GM21717 (cell line): Measurements from ENCODE around the gene ROBO2.

Source experiments
- ATAC-seq: cut with Tn5 transposase; IDR thresholded peaks from one replicate; pipeline ENCODE4 v1.9.1; 2021; ENCODE audit warnings: mild to moderate bottlenecking, moderate library complexity; ENCODE audit not compliant: unreplicated experiment

Gene ROBO2

DNA sequence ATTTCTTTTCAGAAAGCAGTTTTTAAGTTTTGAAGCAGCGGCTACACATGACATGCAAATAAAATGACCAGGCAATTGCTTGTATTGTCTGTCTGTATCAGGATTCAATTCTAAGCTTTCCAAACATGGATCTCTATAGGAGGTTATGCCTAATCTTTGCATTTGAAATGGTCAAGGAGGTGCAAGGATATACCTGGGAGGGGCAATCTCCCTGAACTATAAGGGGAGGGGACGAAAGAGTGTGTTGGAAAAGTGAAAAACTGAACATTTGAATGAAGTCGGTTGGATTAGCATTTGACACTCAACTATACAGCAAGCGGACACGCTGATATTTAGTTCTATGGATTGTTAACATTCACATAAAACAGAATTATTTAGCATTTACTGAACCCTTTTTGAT lies 11.7 kb downstream of the ROBO2 start:
- no peak for ATAC-seq

DNA sequence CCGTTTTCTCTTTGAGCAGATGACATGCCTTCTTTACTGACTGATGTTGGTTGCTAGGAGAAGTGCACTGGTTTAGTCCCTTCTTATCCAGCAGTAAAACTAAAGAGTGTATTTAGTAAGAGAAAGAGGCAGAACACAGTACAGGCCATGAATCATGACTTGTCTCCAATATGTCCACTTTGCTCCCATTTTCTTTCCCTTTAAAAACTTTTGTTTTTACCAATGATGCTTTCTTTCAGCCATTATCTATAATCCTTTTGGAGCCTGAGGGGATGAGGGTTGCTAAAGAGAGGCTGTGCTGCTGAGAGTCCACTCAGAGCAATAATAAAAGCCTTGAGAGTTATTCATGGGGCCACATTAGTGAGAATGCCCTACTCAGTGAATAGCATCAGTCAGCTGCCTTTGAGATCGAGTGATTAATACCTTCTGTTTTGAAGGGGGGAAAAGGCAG lies 12.2 kb downstream of the ROBO2 start:
- ATAC-seq, result no peak

DNA sequence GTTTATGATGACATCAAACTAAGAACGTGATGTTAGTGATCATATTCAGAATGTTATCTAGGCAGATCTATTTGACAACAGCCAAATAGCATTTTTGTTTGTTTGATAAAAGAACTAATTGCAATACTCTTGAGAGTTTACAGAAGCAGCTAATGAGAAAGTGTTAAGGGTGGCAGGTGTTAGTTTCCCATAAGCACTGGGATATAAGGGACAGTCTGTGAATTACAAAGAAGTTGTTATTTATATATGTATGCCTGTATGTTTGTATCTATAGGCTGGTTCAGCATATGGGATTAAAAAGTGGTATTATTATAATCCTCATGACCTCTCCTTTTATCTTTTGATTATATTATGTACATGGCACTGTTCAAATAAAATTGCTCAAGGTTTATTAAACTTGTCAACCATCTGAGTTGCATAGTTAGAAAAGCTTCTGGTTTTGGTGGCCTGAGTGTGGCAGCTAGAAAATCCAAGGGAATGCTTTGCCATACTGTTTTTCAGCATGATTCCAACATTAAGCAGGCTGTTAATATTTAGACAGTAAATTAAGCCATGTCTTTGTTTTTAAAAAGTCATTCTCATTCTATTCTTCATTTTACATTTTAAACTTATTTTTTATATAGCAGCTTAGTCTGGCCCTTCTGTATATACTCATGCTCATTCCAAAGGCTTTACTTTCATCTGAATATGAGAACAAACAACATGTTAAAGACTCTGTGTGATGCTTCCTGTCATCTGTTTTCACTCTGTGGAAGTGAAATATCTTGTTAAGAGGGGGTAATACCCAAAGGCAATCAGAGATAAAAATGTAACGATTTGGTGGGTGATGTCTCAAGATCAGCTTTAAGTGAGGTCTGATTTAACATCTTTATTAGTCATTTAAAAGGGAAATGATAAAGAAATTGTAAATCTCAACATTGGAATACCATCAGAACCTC lies 13.1 kb downstream of the ROBO2 start:
- no peak for ATAC-seq

DNA sequence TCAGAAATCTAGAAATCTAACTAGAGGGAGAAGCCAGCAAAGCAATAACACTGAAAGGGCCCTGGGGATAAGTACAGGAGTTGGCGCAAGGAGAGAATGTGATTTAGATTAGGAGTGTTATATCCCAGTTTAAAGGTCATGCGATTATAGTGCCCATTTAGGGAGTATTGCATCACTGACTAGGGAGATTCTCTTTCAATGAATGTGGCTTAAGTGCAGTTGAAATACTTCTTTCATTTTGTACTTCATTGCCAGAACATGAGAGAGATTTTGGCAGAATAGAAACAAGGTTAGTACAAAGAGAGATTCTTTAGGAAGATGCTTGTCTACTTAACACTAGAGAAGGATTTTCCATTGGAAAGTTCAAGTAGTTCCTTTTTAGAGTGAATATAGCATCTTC lies 13.9 kb downstream of the ROBO2 start:
- ATAC-seq, result no peak

DNA sequence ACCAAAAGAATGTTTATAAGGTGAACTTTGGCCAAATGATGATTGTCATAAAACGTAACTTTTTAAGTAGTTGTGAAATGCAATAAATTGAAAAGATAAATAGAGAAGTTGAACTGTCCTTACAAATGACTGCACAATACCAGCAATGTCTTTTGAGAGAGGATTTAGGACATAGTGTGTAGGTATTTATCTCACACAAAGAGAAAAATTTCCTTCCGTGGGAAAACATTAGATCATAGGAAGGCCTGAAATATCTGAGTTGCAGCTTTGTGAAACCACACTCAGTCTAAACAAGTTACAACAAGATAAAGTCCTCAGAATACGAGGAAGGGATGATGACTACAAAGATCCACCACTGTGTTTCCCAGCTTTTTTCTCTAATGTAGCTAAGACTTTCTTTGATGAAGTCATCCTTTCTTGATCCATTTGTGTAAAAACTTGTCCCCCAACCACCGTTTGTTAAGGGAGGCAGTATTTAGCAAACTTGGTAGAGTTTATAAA lies 16.0 kb downstream of the ROBO2 start:
- ATAC-seq, result no peak

DNA sequence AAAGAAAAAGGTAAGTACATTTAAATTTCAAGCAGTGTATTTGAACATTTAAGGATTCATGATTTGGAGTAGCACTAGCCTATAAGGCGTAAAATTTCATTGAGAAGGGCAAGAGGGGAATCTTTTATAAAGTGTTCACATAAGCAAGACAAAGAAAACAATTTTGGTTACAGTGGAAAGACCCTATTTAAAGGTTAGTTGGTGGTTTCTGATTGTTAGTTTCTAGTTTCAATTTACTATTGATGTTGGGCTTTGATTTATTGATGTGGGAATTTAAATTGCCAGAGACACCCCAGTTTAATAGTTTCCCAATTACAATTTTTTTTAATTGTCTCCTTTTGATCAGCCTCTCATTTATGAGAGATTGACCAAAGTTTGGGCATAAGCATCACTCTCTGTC lies 19.5 kb downstream of the ROBO2 start:
- no peak for ATAC-seq

DNA sequence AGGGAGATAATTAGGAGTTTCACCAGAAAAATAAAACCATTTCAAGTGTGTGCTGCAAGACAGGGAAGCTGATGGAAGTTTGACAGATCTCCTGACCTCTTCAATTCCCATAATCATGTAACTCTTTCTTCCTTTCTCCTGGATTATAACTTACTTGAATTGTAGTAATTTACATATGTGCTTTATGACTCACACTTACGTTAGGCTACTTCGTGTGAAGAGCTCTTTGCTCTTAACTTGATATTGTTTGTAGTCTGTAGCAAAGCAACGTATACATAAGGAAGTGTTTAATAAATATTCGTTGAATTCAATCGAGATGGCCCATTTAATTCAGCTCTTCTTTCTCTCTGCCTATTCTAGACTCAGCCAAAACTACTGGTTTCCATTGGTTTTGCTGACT lies 23.5 kb downstream of the ROBO2 start:
- no peak for ATAC-seq

DNA sequence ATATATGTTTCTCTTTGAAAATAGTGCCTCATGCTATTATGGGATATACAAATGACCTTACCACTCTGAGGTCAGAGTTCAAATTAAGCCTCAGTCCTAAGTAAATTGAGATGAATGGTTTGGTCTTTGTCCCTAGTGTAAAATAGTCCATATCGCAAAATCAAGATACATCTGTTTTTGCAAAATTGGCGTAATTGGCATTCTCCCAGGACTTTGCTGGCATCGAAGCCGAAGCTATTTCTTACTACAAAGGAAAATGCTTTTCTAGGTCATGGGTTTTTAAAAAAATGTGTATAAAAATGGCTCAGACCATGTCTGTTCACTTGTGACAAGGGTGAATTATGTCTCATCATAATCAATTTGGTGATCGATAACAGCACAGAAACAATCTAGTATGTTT lies 25.9 kb downstream of the ROBO2 start:
- ATAC-seq, result no peak

DNA sequence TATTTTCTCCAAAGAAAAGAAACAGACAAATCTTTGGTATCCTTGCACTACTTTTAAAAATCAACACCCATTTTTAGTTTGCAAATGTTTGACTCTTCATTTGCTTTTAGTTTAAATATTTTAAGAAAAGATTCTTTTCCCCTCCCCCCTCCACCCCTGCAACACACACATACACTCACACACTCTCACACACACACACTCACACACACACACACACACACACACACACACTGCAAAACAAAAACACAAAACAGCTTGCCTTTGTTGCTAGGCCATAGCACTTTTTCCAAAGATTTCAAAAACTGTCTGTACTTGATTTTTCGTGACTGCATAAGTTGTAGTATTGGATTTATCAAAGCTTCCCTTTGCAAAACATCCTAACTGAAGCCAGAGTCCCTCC lies 26.9 kb downstream of the ROBO2 start:
- no peak for ATAC-seq

DNA sequence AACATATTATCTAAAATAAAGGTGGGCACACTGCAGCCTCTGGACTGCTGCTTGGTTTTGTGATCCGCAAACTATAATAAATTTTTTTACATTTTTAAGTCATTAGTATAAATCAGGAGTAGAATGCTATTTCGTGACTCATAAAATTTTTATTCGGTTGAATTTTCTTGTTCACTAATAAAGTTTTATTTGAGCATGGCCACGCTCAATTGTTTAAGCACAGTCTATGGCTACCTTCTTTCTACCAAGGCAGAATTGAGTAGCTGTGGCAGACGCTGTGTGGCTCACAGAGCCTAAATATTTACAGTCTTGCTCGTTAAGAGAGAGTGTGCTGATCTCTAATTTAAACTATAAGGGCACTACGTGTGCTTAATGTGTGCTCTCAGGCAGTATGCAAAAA lies 28.9 kb downstream of the ROBO2 start:
- no peak for ATAC-seq

DNA sequence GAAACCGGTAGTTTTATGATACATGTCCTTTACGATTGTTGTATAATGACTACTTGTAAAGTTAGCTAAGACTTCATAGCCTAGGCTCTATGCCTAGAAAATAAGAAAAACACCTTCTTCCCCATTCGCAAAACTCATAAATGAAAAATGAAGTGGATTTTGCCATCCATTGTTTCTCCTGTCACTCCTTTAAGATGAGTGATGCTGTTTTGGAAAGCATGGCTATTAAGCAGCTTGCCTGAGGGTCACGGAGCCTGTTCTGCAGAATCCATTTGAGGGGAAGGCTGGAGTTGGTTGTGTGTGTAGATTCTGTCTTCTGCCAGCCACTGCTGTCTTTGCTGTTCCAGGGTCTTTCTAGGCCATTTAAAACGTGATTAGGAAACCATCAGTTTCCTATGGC lies 31.5 kb downstream of the ROBO2 start:
- no peak for ATAC-seq

DNA sequence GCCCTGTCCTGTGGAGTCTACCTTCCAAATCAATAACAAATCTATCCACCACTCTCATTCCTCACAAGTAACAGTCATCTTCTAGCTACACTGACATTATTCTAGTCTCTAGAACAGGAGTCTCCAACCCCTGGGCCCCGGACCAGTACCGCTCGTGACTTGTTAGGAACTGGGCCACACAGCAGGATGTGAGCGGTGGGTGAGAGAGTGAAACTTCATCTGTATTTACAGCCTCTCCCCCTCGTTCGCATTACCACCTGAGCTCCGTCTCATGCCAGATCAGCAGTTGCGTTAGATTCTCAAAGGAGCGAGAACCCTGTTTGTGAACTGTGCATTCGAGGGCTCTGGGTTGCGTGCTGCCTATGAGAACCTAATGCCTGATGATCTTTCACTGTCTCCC lies 31.9 kb downstream of the ROBO2 start:
- no peak for ATAC-seq

DNA sequence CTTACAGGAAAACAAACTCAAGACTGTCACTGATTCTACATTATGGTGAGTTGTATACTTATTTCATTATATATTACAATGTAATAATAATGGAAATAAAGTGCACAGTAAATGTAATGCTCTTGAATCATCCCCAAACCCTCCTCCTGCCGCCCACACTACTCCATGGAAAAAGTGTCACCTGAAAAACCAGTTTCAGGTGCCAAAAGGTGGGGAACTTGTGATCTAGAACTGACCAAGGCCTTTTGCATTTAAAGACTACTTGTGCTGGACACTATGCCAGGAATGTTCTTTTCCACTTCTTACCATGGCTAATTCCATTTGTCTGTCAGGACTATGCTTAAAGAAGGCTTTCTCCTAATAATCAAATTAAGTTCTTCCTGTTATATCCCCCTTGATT lies 32.3 kb downstream of the ROBO2 start:
- no peak for ATAC-seq

DNA sequence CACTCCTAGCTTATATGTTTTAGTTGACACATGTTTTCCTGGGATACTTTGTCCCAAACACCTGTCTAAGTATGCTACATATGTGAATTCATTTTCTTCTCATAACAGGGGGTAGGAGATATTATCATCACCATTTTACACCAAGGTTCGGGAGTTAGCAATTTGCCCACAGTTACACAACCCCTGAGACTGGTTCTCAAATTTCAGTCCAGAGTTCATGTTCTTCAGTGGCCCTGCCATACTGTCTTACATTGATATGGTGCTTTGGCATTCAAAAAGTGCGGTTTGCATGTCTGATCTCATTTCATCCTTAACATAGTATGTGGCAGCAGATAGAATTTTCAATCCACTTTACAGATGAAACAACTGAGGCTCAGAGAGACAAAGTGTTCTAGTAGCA lies 38.4 kb downstream of the ROBO2 start:
- no peak for ATAC-seq

DNA sequence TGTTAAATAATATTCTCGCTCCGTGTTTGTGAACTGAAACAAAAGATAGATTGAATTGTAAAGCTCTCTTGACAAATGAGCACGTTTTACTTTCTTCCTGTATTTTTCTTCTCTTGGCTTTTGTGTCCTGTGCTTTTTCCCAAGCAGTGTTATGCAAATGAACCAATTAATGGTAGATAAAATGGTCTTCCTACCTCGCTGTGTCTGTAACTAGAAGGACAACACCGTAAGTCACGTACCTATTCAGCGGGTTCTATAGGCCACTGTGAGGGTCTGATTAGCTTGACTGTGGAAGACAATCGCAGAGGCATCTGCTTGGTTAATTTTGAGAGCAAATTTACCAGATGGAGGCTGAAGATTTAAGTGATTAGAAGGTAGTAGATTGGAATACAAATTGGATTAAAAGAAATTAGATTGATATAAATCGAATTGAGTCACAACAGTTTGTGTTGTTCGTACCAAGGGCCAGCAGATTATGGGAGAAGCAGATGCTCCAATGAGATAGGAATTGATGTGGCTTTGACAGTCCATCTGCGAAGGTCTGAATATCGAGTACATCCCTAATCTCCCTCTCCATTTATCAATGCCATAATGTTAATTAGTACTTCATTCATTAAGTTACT lies 40.2 kb downstream of the ROBO2 start:
- ATAC-seq, result no peak

DNA sequence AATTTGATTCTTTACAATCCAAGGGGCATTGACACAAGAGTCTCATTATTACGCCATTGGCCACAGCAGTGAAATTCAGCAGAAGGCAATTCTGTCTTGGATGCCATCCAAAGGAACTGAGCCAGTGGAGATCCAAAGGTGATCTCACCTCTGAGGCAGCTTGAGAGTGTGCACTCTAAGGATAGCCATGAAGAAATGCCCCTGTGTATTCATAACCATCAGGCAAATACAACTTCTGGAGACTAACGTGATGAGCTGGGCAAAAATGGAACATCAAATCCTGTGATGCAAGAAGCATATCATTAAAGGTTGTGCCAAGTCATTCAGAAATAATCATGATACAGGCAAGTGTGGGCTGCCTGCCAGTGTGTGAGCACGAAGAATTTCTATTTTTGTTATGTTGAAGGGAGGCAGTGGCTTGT lies 41.4 kb downstream of the ROBO2 start:
- no peak for ATAC-seq

DNA sequence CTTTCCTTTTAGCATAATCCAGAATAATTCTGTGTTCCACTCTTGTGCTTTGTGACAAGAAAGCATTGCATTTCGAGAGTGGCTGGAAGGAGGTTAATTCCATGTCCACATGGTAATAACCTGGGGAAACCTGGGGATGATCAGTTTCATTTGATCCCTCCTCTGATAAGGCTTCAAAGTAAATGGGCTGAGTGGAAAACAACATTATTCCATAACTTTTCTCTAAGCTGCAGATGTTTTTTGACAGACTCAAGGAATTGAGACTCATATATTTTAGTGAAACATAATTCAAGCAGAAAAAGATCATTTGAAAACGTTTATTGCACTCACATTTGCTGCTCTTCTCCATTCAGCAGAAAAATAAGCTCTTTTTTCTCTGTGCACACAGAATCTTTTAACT lies 44.6 kb downstream of the ROBO2 start:
- ATAC-seq, result no peak

DNA sequence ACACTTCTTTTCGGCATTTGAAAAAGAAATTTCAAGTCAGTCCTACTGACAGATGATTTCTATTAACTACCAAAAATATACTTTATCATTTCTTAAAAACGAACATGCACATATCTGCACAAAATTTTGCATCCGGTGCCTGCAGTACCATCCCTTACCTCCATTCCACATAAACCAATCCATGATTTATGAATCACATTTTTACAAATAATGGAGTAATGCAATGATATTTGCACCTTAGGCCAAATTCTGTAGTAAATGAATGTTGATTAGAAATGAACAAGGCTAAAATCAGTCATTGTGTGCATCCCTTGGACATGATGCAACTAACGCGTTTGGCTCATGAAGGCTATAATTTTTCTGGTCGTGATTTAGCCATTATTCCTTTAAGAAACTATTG lies 46.5 kb downstream of the ROBO2 start:
- no peak for ATAC-seq

DNA sequence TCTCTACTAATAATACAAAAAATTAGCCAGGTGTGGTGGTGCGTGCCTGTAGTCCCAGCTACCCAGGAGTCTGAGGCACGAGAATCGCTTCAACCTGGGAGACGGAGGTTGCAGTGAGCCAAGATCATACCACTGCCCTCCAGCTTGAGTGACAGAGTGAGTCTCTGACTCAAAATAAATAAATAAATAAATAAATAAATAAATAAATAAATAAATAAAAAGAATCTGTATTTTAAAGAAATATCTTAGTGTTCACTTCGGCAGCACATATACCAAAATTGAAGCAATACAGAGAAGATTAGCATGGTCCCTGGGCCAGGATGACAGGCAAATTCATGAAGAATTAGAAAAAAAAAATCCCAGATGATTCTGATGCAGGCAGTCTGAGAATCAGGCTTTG lies 51.9 kb downstream of the ROBO2 start:
- ATAC-seq, result no peak

DNA sequence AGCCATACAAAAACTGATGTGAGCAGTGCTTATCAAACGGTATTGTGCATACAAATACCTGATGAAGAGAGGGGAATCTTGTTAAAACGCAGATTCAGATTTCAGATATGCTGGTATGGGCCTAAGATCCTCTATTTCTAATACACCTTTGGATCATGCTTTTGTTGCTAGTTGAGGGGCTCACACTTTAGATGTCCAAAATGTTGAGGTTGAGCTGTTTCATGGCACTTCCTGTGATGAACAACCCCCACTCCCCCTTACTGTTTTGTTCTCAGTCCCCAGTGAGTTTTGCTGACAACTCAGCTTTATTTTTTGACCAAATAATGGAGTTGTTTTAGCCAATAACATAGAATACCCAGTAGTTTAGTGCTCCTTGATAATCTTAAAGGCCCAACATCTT lies 53.2 kb downstream of the ROBO2 start:
- ATAC-seq, result no peak

DNA sequence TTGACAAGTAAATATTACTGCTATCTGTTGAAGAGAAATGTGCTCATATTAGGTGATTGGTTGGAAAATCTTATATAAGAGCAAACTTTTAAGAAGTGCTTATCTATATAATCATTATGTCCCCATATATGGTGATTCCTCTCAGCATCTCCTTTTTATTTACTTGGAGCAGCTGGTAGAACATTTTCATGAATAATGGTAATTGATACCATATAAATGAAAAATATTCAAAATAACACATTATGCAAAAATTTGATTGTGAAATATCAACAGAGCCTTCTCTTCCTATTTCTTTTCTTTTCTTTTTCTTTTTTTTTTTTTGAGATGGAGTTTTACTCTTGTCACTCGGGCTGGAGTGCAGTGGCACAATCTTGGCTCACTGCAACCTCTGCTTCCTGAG lies 56.2 kb downstream of the ROBO2 start:
- ATAC-seq, result no peak
